ENCODE measurements around the gene TRMT1L. TPM values are rescaled to one million over a fixed set of nuclear protein-coding genes. Genes with fewer than 3 reads are reported as not detected.

TRMT1L gene
- polyA plus RNA-seq, 3 donors = 5.0 to 11.5 (median 7.4) TPM

DNA sequence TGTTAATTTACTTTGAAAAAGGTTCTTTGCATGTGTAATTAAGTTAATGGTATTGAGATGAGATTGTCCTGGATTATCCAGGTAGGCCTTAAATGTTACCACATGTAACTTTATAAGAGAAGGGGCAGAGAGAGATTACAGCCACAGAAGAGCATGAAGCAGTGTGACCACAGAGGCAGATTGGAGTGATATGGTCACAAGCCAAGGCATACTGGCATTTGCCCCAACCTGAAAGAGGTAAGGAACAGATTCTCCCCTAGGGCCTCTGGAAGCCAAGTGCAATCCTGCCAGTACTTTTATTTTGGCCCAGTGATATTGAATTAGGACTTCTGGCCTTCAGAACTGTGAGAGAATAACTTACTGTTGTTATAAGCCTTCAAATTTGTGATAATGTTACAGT is 88.4 kb downstream of the TRMT1L start:
- Mint-ChIP-seq H3K4me3 (no peak overlapping the region), H3K9me3 (peaks cover 0 to 5% (median 0%) of the 10 kb centered on the region in 7 donors), H3K36me3 (peaks cover 22 to 23% of the 10 kb centered on the region in 2 donors), H3K4me1 (peaks cover 32% of the 10 kb centered on the region), H3K27ac (no peak overlapping the region), H3K27me3 (ENCODE audit: low read depth in 3 of 3) (no peaks in the 10 kb centered on the region)
- TF ChIP-seq, protein P1, sequence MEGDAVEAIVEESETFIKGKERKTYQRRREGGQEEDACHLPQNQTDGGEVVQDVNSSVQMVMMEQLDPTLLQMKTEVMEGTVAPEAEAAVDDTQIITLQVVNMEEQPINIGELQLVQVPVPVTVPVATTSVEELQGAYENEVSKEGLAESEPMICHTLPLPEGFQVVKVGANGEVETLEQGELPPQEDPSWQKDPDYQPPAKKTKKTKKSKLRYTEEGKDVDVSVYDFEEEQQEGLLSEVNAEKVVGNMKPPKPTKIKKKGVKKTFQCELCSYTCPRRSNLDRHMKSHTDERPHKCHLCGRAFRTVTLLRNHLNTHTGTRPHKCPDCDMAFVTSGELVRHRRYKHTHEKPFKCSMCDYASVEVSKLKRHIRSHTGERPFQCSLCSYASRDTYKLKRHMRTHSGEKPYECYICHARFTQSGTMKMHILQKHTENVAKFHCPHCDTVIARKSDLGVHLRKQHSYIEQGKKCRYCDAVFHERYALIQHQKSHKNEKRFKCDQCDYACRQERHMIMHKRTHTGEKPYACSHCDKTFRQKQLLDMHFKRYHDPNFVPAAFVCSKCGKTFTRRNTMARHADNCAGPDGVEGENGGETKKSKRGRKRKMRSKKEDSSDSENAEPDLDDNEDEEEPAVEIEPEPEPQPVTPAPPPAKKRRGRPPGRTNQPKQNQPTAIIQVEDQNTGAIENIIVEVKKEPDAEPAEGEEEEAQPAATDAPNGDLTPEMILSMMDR (IDR thresholded peaks at IDR 0.05) = no peak
- no peaks in the 10 kb centered on the region for H3K27me3 ChIP-seq (ENCODE audit: control insufficient read depth in 2 of 2, insufficient read depth in 2 of 2, low read length in 2 of 2)
- H3K9ac ChIP-seq (ENCODE audit: insufficient read depth, low read length, poor library complexity, severe bottlenecking) = no peak overlapping the region
- peaks cover 12% of the 10 kb centered on the region in 2 donors for H3K4me1 ChIP-seq (ENCODE audit: control insufficient read depth in 1 of 2, insufficient read depth in 2 of 2, low read length in 2 of 2)
- peaks cover 100% of the 10 kb centered on the region for H4K20me1 ChIP-seq (ENCODE audit: insufficient read depth, low read length)
- H3K36me3 ChIP-seq (replicated peaks in 1 of 2; ENCODE audit: control insufficient read depth in 1 of 2, insufficient read depth in 2 of 2, low read length in 2 of 2) = peaks cover 3 to 12% of the 10 kb centered on the region in 2 donors
- H3K4me2 ChIP-seq (replicated peaks; ENCODE audit: extremely low read depth, low read length, poor library complexity, severe bottlenecking) = no peak overlapping the region
- H3K4me3 ChIP-seq (replicated peaks in 1 of 3; ENCODE audit: low read depth in 2 of 3, low read length in 3 of 3) = no peak overlapping the region
- peaks cover 100% of the 10 kb centered on the region for H3K79me2 ChIP-seq (ENCODE audit: insufficient read depth, low read length)
- intact Hi-C loops (cut with micrococcal nuclease) = no loop called here
- DNase-seq = no peak
- H3K27ac ChIP-seq (ENCODE audit: low read depth in 1 of 2, low read length in 2 of 2) = no peak overlapping the region
- H2AFZ ChIP-seq (ENCODE audit: insufficient read depth, low read depth, low read length, poor library complexity, severe bottlenecking) = no peak overlapping the region
- H3K9me3 ChIP-seq (replicated peaks in 1 of 2; ENCODE audit: control insufficient read depth in 1 of 2, insufficient read depth in 1 of 2, low read length in 2 of 2) = no peaks in the 10 kb centered on the region

Other genes starting within 250 kb of the TRMT1L start
- 10 to 100 TPM; 10.2 to 24.6 (median 12.4) TPM for gene NIBAN1, start 182.4 kb downstream of the TRMT1L start, polyA plus RNA-seq
- 10 to 100 TPM; 15.5 to 25.2 (median 19.3) TPM for gene RNF2, start 111.4 kb downstream of the TRMT1L start, polyA plus RNA-seq
- 1 to 10 TPM in 2 of 3 donors, under 1 TPM in 1; 0.89 to 2.8 (median 1.7) TPM for gene SWT1, start 214 bp upstream of the TRMT1L start, polyA plus RNA-seq
- 10 to 100 TPM; 50.9 to 97.7 (median 69.2) TPM for gene IVNS1ABP, start 160.3 kb upstream of the TRMT1L start, polyA plus RNA-seq

Data from CD14-positive monocyte (primary cell).